Upper lobe of right lung (tissue), 1 donor: ENCODE measurements around the gene CTDSP2. TPM values are rescaled to one million over a fixed set of nuclear protein-coding genes. Genes with fewer than 3 reads are reported as not detected.

Experiments
- ATAC-seq: fragments of 200-7000 bp; cut with Tn5 transposase; one replicate; pipeline ENCODE4 v1.9.1; 2020; ENCODE audit warnings: mild to moderate bottlenecking, moderate library complexity
- DNase-seq: peaks from one replicate; pipeline ENCODE4 v3.0.0-alpha.2; 2020
- H3K27ac ChIP-seq: fragments of 200-600 bp; one replicate; pipeline ENCODE4 v1.8.0; 2022
- H3K27me3 ChIP-seq: fragments of 200-600 bp; one replicate; pipeline ENCODE4 v1.8.0; 2022; ENCODE audit warnings: mild to moderate bottlenecking
- H3K36me3 ChIP-seq: fragments of 200-600 bp; one replicate; pipeline ENCODE4 v1.8.0; 2022
- H3K4me1 ChIP-seq: fragments of 200-600 bp; one replicate; pipeline ENCODE4 v1.8.0; 2022
- H3K4me3 ChIP-seq: fragments of 200-600 bp; one replicate; pipeline ENCODE4 v1.8.0; 2022; ENCODE audit warnings: mild to moderate bottlenecking
- H3K9me3 ChIP-seq: fragments of 200-600 bp; one replicate; pipeline ENCODE4 v1.8.0; 2022
- intact Hi-C: fragments of 100-400 bp; cut with DNase I; formaldehyde crosslinking; loops from one replicate; pipeline ENCODE4 v1.11.0; 2022
- total RNA-seq: library from RNA; stranded (reverse); fragmentation: NEBNext Ultra II Directional; extraction: Animal tissue kit (Norgen Biotek cat#: 25700); gene quantifications from one replicate; pipeline ENCODE4 v1.2.1, GENCODE V29; 2021
- TF ChIP-seq, protein P1 (sequence below): fragments of 200-600 bp; IDR thresholded peaks from one replicate; pipeline ENCODE4 v1.8.0; 2022; ENCODE audit warnings: antibody characterized with exemption
- donor health status: DM: no; HTN: yes; CAD: no; lungs with severe emphysema.

CTDSP2 gene
- total RNA-seq, 1 donor from 2014 or later: 217 TPM

- DNase-seq (peak; percentile 42), ATAC-seq (no peak)
- intact Hi-C loops: no loop called here
- H3K9me3 ChIP-seq: no peaks in the 10 kb centered on the region
- peaks cover 34% of the 10 kb centered on the region for H3K36me3 ChIP-seq
- H3K27ac ChIP-seq: peak overlapping the region; percentile 11
- H3K4me3 ChIP-seq: no peak overlapping the region
- H3K27me3 ChIP-seq: no peaks in the 10 kb centered on the region
- peaks cover 26% of the 10 kb centered on the region for H3K4me1 ChIP-seq
- TF ChIP-seq, protein P1, sequence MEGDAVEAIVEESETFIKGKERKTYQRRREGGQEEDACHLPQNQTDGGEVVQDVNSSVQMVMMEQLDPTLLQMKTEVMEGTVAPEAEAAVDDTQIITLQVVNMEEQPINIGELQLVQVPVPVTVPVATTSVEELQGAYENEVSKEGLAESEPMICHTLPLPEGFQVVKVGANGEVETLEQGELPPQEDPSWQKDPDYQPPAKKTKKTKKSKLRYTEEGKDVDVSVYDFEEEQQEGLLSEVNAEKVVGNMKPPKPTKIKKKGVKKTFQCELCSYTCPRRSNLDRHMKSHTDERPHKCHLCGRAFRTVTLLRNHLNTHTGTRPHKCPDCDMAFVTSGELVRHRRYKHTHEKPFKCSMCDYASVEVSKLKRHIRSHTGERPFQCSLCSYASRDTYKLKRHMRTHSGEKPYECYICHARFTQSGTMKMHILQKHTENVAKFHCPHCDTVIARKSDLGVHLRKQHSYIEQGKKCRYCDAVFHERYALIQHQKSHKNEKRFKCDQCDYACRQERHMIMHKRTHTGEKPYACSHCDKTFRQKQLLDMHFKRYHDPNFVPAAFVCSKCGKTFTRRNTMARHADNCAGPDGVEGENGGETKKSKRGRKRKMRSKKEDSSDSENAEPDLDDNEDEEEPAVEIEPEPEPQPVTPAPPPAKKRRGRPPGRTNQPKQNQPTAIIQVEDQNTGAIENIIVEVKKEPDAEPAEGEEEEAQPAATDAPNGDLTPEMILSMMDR: no peak
Measured at GRCh38 chr12:57815177-57816000, 31.1 kb downstream of the CTDSP2 start.

DNA sequence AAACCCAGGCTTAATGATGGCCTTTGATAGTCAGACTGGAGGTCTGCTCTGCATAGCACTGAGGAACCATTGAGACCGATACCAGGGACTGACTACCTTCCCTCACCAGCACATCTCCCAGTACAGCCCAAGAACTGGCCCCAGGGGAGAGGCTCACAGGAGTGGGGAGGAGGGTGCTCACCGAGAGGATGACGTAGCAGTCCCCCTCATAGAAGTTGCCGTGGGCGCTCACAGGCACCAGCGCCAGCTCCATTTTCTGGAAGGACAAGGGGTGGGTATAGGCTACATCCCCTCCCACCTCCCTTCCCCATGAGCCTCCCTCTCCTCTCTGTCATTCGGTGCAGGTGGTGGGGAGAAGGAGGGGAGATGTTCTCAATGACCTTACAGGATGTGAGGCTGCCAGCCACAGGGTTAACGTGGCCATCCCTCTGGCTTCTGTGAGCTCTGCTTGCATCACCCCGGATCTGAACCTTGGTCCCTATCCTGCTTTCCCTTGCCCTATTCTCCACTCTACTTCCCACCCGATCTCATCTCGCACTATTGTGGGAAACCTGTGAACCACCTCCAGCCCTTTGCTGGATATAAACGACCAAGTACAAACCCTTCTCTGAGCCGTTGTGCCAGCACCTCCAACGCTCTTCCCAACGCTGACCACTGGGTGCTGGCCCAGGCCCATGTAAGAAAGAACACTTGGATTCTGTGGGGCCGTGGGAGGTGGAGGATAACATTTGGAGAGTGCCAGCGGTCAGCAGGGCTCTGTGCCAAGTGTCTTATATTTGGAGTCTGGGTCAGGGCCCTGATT is 32.4 kb downstream of the CTDSP2 start:
- Histone ChIP-seq H3K9me3 (no peaks in the 10 kb centered on the region), H3K4me3 (no peak overlapping the region), H3K27ac (no peak overlapping the region), H3K4me1 (peaks cover 26% of the 10 kb centered on the region), H3K27me3 (no peaks in the 10 kb centered on the region), H3K36me3 (peaks cover 34% of the 10 kb centered on the region)
- ATAC-seq (no peak), DNase-seq (peak; percentile 19)
- intact Hi-C loops: no loop called here
- TF ChIP-seq, protein P1: no peak

DNA sequence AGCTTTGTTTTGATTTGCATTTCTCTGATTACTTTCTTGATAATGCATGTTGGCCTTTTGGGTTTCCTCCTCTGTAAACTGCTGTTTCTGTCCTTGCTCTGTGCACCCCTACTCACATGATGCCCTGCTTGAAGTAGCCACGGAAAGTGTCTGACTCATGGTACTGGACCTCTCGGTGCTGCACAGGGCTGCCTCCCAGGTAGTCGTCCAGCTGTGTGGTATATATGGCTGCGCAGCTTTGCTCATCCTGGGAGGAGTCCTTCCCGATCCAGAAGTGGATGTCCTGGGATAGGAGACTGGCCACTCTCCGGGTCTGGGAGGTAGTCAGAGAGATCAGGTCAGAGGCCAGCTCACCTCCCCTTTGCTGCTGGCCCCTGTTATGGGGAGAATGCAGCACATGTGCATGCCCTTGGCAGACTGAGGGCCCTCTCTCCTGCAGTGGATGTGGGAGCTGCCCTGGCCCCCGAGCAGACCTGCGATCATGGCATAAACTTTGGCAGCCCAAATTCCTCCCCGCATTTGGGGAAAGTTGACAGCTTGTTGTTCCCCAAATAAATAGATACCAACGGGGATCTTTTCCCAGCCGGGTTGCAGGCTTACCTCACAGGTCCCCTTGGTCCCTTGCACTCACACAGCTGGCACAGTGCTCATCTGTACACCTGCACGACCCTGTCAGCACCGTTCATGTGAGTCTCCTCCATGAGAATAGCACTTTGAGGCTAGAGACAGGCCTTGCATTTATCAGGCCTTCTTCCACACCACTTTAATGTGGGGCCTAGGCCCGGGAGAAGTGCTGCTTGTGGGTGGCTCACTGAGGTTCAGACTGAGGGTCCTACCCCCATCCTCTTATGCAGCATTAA is 33.2 kb downstream of the CTDSP2 start:
- Histone ChIP-seq H3K4me3 (no peak overlapping the region), H3K36me3 (peaks cover 43% of the 10 kb centered on the region), H3K4me1 (peaks cover 26% of the 10 kb centered on the region), H3K27me3 (no peaks in the 10 kb centered on the region), H3K9me3 (no peaks in the 10 kb centered on the region), H3K27ac (no peak overlapping the region)
- no peak for ATAC-seq
- DNase-seq: no peak
- intact Hi-C loops: no loop called here
- TF ChIP-seq, protein P1: no peak

DNA sequence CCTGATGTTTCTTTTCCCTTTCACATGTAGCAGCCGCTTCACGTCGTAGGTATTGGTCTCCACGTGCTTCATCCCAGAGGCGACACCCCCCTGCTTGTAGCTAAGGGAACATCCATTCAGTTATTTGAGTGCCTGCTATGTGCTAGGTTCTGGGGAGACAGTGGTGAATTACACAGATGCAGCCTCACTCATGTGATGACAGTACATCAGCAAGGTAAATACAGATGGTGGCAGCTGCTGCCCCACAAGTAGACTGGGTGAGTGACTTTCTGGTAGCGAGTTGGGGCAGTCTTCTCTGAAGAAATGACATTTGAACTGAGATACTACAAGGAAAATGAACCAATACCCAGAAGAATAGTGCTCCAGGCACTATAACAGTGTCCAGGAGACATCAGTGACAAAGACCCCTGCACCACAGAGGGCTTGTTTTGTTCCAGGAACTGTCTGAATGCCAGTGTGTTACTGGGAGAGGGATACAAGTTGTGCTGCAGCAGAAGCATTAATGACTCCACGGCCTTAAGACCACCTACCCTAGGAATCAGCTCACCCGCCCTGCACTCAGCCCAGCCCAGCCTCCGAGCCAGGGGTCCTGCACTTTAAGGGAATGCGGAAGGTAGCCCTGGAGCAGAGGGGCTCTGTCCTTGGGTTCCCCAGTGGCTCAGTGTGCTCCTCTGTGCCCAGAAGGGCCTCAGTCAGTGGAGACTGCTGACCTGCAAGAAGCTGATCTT is 35.3 kb downstream of the CTDSP2 start:
- H3K4me1 ChIP-seq: peaks cover 11% of the 10 kb centered on the region
- intact Hi-C loops: no loop called here
- H3K9me3 ChIP-seq: no peaks in the 10 kb centered on the region
- no peak overlapping the region for H3K4me3 ChIP-seq
- H3K27ac ChIP-seq: no peak overlapping the region
- ATAC-seq: no peak
- peaks cover 64% of the 10 kb centered on the region for H3K36me3 ChIP-seq
- TF ChIP-seq, protein P1: no peak
- DNase-seq: no peak
- no peaks in the 10 kb centered on the region for H3K27me3 ChIP-seq

DNA sequence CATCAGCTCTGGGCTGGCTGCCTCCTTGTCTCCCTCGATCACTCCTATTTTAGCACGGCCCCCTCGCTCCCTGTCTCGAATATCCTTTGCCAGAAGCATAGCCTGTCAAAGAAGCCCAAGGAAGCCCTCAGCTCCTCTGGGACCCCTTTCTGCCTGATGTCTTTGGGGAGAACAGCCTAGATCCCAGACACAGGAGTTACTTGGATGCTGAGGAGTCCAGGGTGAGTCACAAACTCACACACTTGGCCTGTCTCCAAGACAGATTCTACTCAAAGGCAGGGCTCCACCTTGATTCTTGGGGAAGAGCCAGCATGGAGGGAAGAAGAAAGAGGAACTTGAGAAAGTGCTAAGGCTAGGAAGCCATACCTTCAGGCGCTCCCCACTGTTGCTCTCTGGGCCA is 36.1 kb downstream of the CTDSP2 start:
- ATAC-seq: no peak
- Histone ChIP-seq H3K27me3 (no peaks in the 10 kb centered on the region), H3K4me3 (no peak overlapping the region), H3K9me3 (no peaks in the 10 kb centered on the region), H3K36me3 (peaks cover 68% of the 10 kb centered on the region), H3K27ac (no peak overlapping the region), H3K4me1 (peaks cover 3% of the 10 kb centered on the region)
- TF ChIP-seq, protein P1: no peak
- no peak for DNase-seq
- intact Hi-C loops: no loop called here
